ENCODE results near the gene COL19A1.
A peak's percentile ranks its signal among the peaks of the same experiment; 100 is the strongest.

COL19A1 gene

GRCh38 chr6:69852706-69853105 lies 13.7 kb upstream of the COL19A1 start:
- DNase-seq (ENCODE audit: low spot score) = no peak
- in situ Hi-C loops (cut with MboI; ENCODE audit: low sequenced_read_pairs, unreplicated experiment) = no loop called here
- TF ChIP-seq CTCF (IDR thresholded peaks at IDR 0.05; ENCODE audit: borderline replicate concordance, control extremely low read depth, extremely low read depth, insufficient read depth, missing control alignments) = no peak

GRCh38 chr6:69861986-69862385 lies 4.4 kb upstream of the COL19A1 start:
- in situ Hi-C loops (cut with MboI; ENCODE audit: low sequenced_read_pairs, unreplicated experiment) = no loop called here
- DNase-seq (ENCODE audit: low spot score) = no peak
- no peak for TF ChIP-seq CTCF (IDR thresholded peaks at IDR 0.05; ENCODE audit: borderline replicate concordance, control extremely low read depth, extremely low read depth, insufficient read depth, missing control alignments)

GRCh38 chr6:69863766-69864165 lies 2.6 kb upstream of the COL19A1 start:
- no peak for DNase-seq (ENCODE audit: low spot score)
- no peak for TF ChIP-seq CTCF (IDR thresholded peaks at IDR 0.05; ENCODE audit: borderline replicate concordance, control extremely low read depth, extremely low read depth, insufficient read depth, missing control alignments)
- in situ Hi-C loops (cut with MboI; ENCODE audit: low sequenced_read_pairs, unreplicated experiment) = no loop called here

GRCh38 chr6:69865126-69865525 lies 1.2 kb upstream of the COL19A1 start:
- in situ Hi-C loops (cut with MboI; ENCODE audit: low sequenced_read_pairs, unreplicated experiment) = no loop called here
- DNase-seq (ENCODE audit: low spot score) = no peak
- TF ChIP-seq CTCF (IDR thresholded peaks at IDR 0.05; ENCODE audit: borderline replicate concordance, control extremely low read depth, extremely low read depth, insufficient read depth, missing control alignments) = no peak

GRCh38 chr6:69866770-69867638 lies 648 bp downstream of the COL19A1 start:
- in situ Hi-C loops (cut with MboI; ENCODE audit: low sequenced_read_pairs, unreplicated experiment) = no loop called here
- TF ChIP-seq CTCF (IDR thresholded peaks at IDR 0.05; ENCODE audit: borderline replicate concordance, control extremely low read depth, extremely low read depth, insufficient read depth, missing control alignments) = peak; percentile 49
- DNase-seq (ENCODE audit: low spot score) = peak; percentile 77

GRCh38 chr6:69867639-69867976 lies 1.3 kb downstream of the COL19A1 start:
- no peak for DNase-seq (ENCODE audit: low spot score)
- no peak for TF ChIP-seq CTCF (IDR thresholded peaks at IDR 0.05; ENCODE audit: borderline replicate concordance, control extremely low read depth, extremely low read depth, insufficient read depth, missing control alignments)
- in situ Hi-C loops (cut with MboI; ENCODE audit: low sequenced_read_pairs, unreplicated experiment) = no loop called here
